ENCODE data around the gene CCDC9B. TPM values are rescaled to one million over a fixed set of nuclear protein-coding genes. Genes with fewer than 3 reads are reported as not detected.

CCDC9B gene
- 29.5 and 39.0 TPM in 2 replicates for total RNA-seq (2014; rRNA removed; shearing (Covaris generic))

- DNase-seq (ENCODE audit: low read depth in 1 of 2, low spot score in 2 of 2) = peak; percentile 93 to 94
- Histone ChIP-seq H3K4me1 (replicated peaks) (peaks cover 88% of the 10 kb centered on the region), H3K27ac (peak within 1 kb of the TSS; percentile 97), H3K4me3 (peak within 1 kb of the TSS; percentile 49), H3K9me3 (replicated peaks) (no peaks in the 10 kb centered on the region), H3K36me3 (peaks cover 43% of the 10 kb centered on the region), H3K27me3 (replicated peaks) (no peaks in the 10 kb centered on the region)
Measured at GRCh38 chr15:40340740-40341400, at the start of gene CCDC9B. TSS of gene CCDC9B (minus strand) at chr15:40340939. CDS start at chr15:40340819, 120 bp downstream.

GRCh38 chr15:40389824-40390595, 49.3 kb upstream of the CCDC9B start:
- no peaks in the 10 kb centered on the region for H3K27me3 ChIP-seq (replicated peaks)
- no peaks in the 10 kb centered on the region for H3K9me3 ChIP-seq (replicated peaks)
- H3K27ac ChIP-seq = no peak overlapping the region
- H3K4me3 ChIP-seq = no peak overlapping the region
- H3K4me1 ChIP-seq (replicated peaks) = peaks cover 4% of the 10 kb centered on the region; the same call in 1 of the 2 replicates
- DNase-seq (ENCODE audit: low read depth in 1 of 2, low spot score in 2 of 2) = no peak
- H3K36me3 ChIP-seq = peaks cover 99% of the 10 kb centered on the region

GRCh38 chr15:40388941-40389823, 48.4 kb upstream of the CCDC9B start:
- H3K27ac ChIP-seq = no peak overlapping the region
- peaks cover 98% of the 10 kb centered on the region for H3K36me3 ChIP-seq
- H3K4me1 ChIP-seq (replicated peaks) = peaks cover 8% of the 10 kb centered on the region
- no peak for DNase-seq (ENCODE audit: low read depth in 1 of 2, low spot score in 2 of 2)
- no peaks in the 10 kb centered on the region for H3K27me3 ChIP-seq (replicated peaks)
- no peak overlapping the region for H3K4me3 ChIP-seq
- H3K9me3 ChIP-seq (replicated peaks) = no peaks in the 10 kb centered on the region

- Histone ChIP-seq H3K36me3 (peaks cover 81% of the 10 kb centered on the region), H3K4me3 (no peak overlapping the region), H3K4me1 (replicated peaks) (peaks cover 15% of the 10 kb centered on the region), H3K27ac (no peak overlapping the region), H3K27me3 (replicated peaks) (no peaks in the 10 kb centered on the region), H3K9me3 (replicated peaks) (no peaks in the 10 kb centered on the region)
- no peak for DNase-seq (ENCODE audit: low read depth in 1 of 2, low spot score in 2 of 2)
Measured at GRCh38 chr15:40386480-40386879, 45.7 kb upstream of the CCDC9B start.

GRCh38 chr15:40382580-40383456, 42.1 kb upstream of the CCDC9B start, which contains the start of gene KNSTRN:
TSS of gene KNSTRN (plus strand) at chr15:40382721. CDS start at chr15:40382836, 115 bp downstream.
- Histone ChIP-seq H3K27ac (peak within 1 kb of the TSS; percentile 67), H3K4me1 (replicated peaks) (peaks cover 40% of the 10 kb centered on the region), H3K27me3 (replicated peaks) (no peaks in the 10 kb centered on the region), H3K36me3 (peaks cover 45% of the 10 kb centered on the region), H3K4me3 (peak within 1 kb of the TSS; percentile 65), H3K9me3 (replicated peaks) (no peaks in the 10 kb centered on the region)
- peak; percentile 78 to 94 for DNase-seq (ENCODE audit: low read depth in 1 of 2, low spot score in 2 of 2)

GRCh38 chr15:40381818-40382529, 41.2 kb upstream of the CCDC9B start:
- Histone ChIP-seq H3K36me3 (peaks cover 36% of the 10 kb centered on the region), H3K4me1 (replicated peaks) (peaks cover 49% of the 10 kb centered on the region), H3K4me3 (no peak overlapping the region), H3K27me3 (replicated peaks) (no peaks in the 10 kb centered on the region), H3K9me3 (replicated peaks) (no peaks in the 10 kb centered on the region), H3K27ac (no peak overlapping the region)
- DNase-seq (ENCODE audit: low read depth in 1 of 2, low spot score in 2 of 2) = no peak

- no peak overlapping the region for H3K27ac ChIP-seq
- H3K27me3 ChIP-seq (replicated peaks) = no peaks in the 10 kb centered on the region
- no peak overlapping the region for H3K4me3 ChIP-seq
- H3K36me3 ChIP-seq = peaks cover 23% of the 10 kb centered on the region
- no peak for DNase-seq (ENCODE audit: low read depth in 1 of 2, low spot score in 2 of 2)
- no peaks in the 10 kb centered on the region for H3K9me3 ChIP-seq (replicated peaks)
- peaks cover 51% of the 10 kb centered on the region for H3K4me1 ChIP-seq (replicated peaks)
Measured at GRCh38 chr15:40380636-40381035, 39.9 kb upstream of the CCDC9B start.

- peak overlapping the region; percentile 43 for H3K27ac ChIP-seq
- H3K36me3 ChIP-seq = peaks cover 15% of the 10 kb centered on the region
- no peaks in the 10 kb centered on the region for H3K27me3 ChIP-seq (replicated peaks)
- H3K9me3 ChIP-seq (replicated peaks) = no peaks in the 10 kb centered on the region
- DNase-seq (ENCODE audit: low read depth in 1 of 2, low spot score in 2 of 2) = peak; percentile 71 to 87
- H3K4me1 ChIP-seq (replicated peaks) = peaks cover 46% of the 10 kb centered on the region
- H3K4me3 ChIP-seq = no peak overlapping the region
Measured at GRCh38 chr15:40379853-40380252, 39.1 kb upstream of the CCDC9B start.

- Histone ChIP-seq H3K4me3 (no peak overlapping the region), H3K9me3 (replicated peaks) (no peaks in the 10 kb centered on the region), H3K27ac (peak overlapping the region; percentile 43; the same call in 1 of the 2 replicates), H3K27me3 (replicated peaks) (no peaks in the 10 kb centered on the region), H3K4me1 (replicated peaks) (peaks cover 45% of the 10 kb centered on the region), H3K36me3 (peaks cover 12% of the 10 kb centered on the region; the same call in 1 of the 2 replicates)
- DNase-seq (ENCODE audit: low read depth in 1 of 2, low spot score in 2 of 2) = no peak
Measured at GRCh38 chr15:40379374-40379773, 38.6 kb upstream of the CCDC9B start.

GRCh38 chr15:40377606-40378005, 36.9 kb upstream of the CCDC9B start:
- DNase-seq (ENCODE audit: low read depth in 1 of 2, low spot score in 2 of 2) = peak; percentile 58 to 74

GRCh38 chr15:40372981-40373380, 32.2 kb upstream of the CCDC9B start:
- DNase-seq (ENCODE audit: low read depth in 1 of 2, low spot score in 2 of 2) = no peak
- Histone ChIP-seq H3K36me3 (no peaks in the 10 kb centered on the region), H3K4me1 (replicated peaks) (peaks cover 28% of the 10 kb centered on the region), H3K27ac (no peak overlapping the region), H3K4me3 (no peak overlapping the region), H3K27me3 (replicated peaks) (no peaks in the 10 kb centered on the region), H3K9me3 (replicated peaks) (no peaks in the 10 kb centered on the region)

More at GRCh38 chr15:40377606-40378005, 36.9 kb upstream of the CCDC9B start:
- peak overlapping the region; percentile 41 for H3K27ac ChIP-seq
- peaks cover 44% of the 10 kb centered on the region for H3K4me1 ChIP-seq (replicated peaks)
- no peak overlapping the region for H3K4me3 ChIP-seq
- H3K36me3 ChIP-seq = no peaks in the 10 kb centered on the region
- no peaks in the 10 kb centered on the region for H3K9me3 ChIP-seq (replicated peaks)
- no peaks in the 10 kb centered on the region for H3K27me3 ChIP-seq (replicated peaks)

GRCh38 chr15:40369971-40370370, 29.2 kb upstream of the CCDC9B start:
- no peaks in the 10 kb centered on the region; the same call in 1 of the 2 replicates for H3K9me3 ChIP-seq (replicated peaks)
- peaks cover 23% of the 10 kb centered on the region for H3K4me1 ChIP-seq (replicated peaks)
- H3K36me3 ChIP-seq = no peaks in the 10 kb centered on the region
- no peak overlapping the region for H3K27ac ChIP-seq
- H3K27me3 ChIP-seq (replicated peaks) = no peaks in the 10 kb centered on the region
- no peak for DNase-seq (ENCODE audit: low read depth in 1 of 2, low spot score in 2 of 2)
- no peak overlapping the region for H3K4me3 ChIP-seq
